Mesothelial cell of epicardium (in vitro differentiated cells): ENCODE data around the gene YTHDF1. TPM values are rescaled to one million over a fixed set of nuclear protein-coding genes. Genes with fewer than 3 reads are reported as not detected.
A peak's percentile ranks its signal among the peaks of the same experiment; 100 is the strongest.

Source experiments
- DNase-seq, 2 experiments: peaks; one replicate each; pipeline ENCODE4 v3.0.0; 2021; ENCODE audit warnings: low spot score in 2 of 2; ENCODE audit not compliant: unreplicated experiment in 2 of 2
- H3K27ac Mint-ChIP-seq: 2 replicates; pipeline ENCODE4 v1.8.0; 2021; ENCODE audit warnings: mixed read lengths
- H3K27me3 Mint-ChIP-seq: 2 replicates; pipeline ENCODE4 v1.8.0; 2021; ENCODE audit warnings: low read depth, mixed read lengths
- H3K36me3 Mint-ChIP-seq: 2 replicates; pipeline ENCODE4 v1.8.0; 2021; ENCODE audit warnings: mixed read lengths
- H3K4me1 Mint-ChIP-seq: 2 replicates; pipeline ENCODE4 v1.8.0; 2021; ENCODE audit warnings: mixed read lengths
- H3K4me3 Mint-ChIP-seq: 2 replicates; pipeline ENCODE4 v1.8.0; 2021; ENCODE audit warnings: mild to moderate bottlenecking, moderate library complexity, mixed read lengths
- H3K9me3 Mint-ChIP-seq: 2 replicates; pipeline ENCODE4 v1.8.0; 2021; ENCODE audit warnings: mixed read lengths
- total RNA-seq: library from RNA; stranded (reverse); gene quantifications from 3 replicates; pipeline ENCODE4 v1.2.1, GENCODE V29; 2021
- TF ChIP-seq, protein P1 (sequence below): fragments of 200-600 bp; sonication (generic); IDR thresholded peaks from one replicate; pipeline ENCODE4 v1.5.0; 2021; ENCODE audit warnings: antibody characterized with exemption; ENCODE audit not compliant: unreplicated experiment

Gene YTHDF1
- total RNA-seq, 1 donor from 2014 or later: 49.3 TPM

DNA sequence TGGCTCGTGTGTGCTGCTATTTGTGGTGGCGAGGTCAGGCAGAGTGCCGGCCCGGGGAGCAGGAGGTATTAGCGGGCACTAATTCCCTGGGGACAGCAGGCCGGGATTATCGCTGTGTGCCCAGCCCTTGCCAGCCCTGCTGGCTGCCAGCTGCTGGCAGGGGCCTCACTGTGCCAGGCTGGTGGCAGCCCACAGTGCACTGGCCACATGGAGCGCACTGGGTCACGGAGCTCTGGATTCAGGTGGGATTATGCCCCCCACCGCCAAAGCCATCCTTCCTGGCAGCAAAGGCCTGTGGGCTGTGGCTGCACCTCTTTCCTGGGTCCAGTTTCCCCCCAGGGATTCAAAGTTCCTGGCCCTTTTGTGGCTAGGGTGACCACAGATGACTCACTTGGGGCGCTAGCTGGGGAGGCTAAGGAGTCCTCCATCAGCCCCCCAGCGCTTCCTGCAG lies 59.7 kb downstream of the YTHDF1 start:
- TF ChIP-seq, protein P1, sequence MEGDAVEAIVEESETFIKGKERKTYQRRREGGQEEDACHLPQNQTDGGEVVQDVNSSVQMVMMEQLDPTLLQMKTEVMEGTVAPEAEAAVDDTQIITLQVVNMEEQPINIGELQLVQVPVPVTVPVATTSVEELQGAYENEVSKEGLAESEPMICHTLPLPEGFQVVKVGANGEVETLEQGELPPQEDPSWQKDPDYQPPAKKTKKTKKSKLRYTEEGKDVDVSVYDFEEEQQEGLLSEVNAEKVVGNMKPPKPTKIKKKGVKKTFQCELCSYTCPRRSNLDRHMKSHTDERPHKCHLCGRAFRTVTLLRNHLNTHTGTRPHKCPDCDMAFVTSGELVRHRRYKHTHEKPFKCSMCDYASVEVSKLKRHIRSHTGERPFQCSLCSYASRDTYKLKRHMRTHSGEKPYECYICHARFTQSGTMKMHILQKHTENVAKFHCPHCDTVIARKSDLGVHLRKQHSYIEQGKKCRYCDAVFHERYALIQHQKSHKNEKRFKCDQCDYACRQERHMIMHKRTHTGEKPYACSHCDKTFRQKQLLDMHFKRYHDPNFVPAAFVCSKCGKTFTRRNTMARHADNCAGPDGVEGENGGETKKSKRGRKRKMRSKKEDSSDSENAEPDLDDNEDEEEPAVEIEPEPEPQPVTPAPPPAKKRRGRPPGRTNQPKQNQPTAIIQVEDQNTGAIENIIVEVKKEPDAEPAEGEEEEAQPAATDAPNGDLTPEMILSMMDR: no peak
- H3K9me3 Mint-ChIP-seq: no peaks in the 10 kb centered on the region
- DNase-seq: no peak
- no peaks in the 10 kb centered on the region for H3K36me3 Mint-ChIP-seq
- H3K4me3 Mint-ChIP-seq: no peak overlapping the region
- H3K27me3 Mint-ChIP-seq: peaks cover 48% of the 10 kb centered on the region
- no peaks in the 10 kb centered on the region for H3K4me1 Mint-ChIP-seq
- no peak overlapping the region for H3K27ac Mint-ChIP-seq

- no peak overlapping the region for H3K27ac Mint-ChIP-seq
- H3K9me3 Mint-ChIP-seq: no peaks in the 10 kb centered on the region
- H3K4me3 Mint-ChIP-seq: no peak overlapping the region
- no peaks in the 10 kb centered on the region for H3K36me3 Mint-ChIP-seq
- H3K27me3 Mint-ChIP-seq: peaks cover 45% of the 10 kb centered on the region
- TF ChIP-seq, protein P1: no peak
- no peaks in the 10 kb centered on the region for H3K4me1 Mint-ChIP-seq
- peak in 1 of 2 experiments; percentile 3 for DNase-seq
Observed at GRCh38 chr20:63155266-63156165, 60.4 kb downstream of the YTHDF1 start.

GRCh38 chr20:63154395-63154794 lies 61.5 kb downstream of the YTHDF1 start:
- TF ChIP-seq, protein P1: no peak
- no peak overlapping the region for H3K27ac Mint-ChIP-seq
- no peaks in the 10 kb centered on the region for H3K9me3 Mint-ChIP-seq
- H3K36me3 Mint-ChIP-seq: no peaks in the 10 kb centered on the region
- peaks cover 49% of the 10 kb centered on the region for H3K27me3 Mint-ChIP-seq
- H3K4me3 Mint-ChIP-seq: no peak overlapping the region
- H3K4me1 Mint-ChIP-seq: no peaks in the 10 kb centered on the region
- DNase-seq: peak in 1 of 2 experiments; percentile 3

- Mint-ChIP-seq H3K9me3 (peaks cover under 1% of the 10 kb centered on the region), H3K36me3 (no peaks in the 10 kb centered on the region), H3K4me3 (no peak overlapping the region), H3K27me3 (peaks cover 48% of the 10 kb centered on the region), H3K4me1 (no peaks in the 10 kb centered on the region), H3K27ac (no peak overlapping the region)
- TF ChIP-seq, protein P1: no peak
- DNase-seq: no peak
Observed at GRCh38 chr20:63153254-63154221, 62.4 kb downstream of the YTHDF1 start.

- Mint-ChIP-seq H3K27me3 (peaks cover 52% of the 10 kb centered on the region), H3K4me1 (no peaks in the 10 kb centered on the region), H3K9me3 (peaks cover 10% of the 10 kb centered on the region), H3K36me3 (peaks cover 2% of the 10 kb centered on the region), H3K27ac (no peak overlapping the region), H3K4me3 (no peak overlapping the region)
- TF ChIP-seq, protein P1: no peak
- DNase-seq: no peak
Observed at GRCh38 chr20:63152322-63153253, 63.3 kb downstream of the YTHDF1 start.
